GM12878 (cell line): ENCODE measurements around the gene PCSK5. TPM values are rescaled to one million over a fixed set of nuclear protein-coding genes. Genes with fewer than 3 reads are reported as not detected.

Experiments
- ATAC-seq: fragments of 200-7000 bp; cut with Tn5 transposase; 3 replicates; pipeline ENCODE4 v1.9.1; 2020; ENCODE audit warnings: mild to moderate bottlenecking, moderate library complexity
- BruUV-seq: library from RNA; stranded (reverse); fragments of 400-500 nt; replicated peaks from 2 replicates; lab custom pipeline; 2021; lab: Mats Ljungman, UMichigan
- CTCF ChIA-PET: fragments of 300-600 bp; sonication (Branson Sonifier 250); formaldehyde crosslinking; extraction: SDS; loops from one replicate; lab custom pipeline; 2021; ENCODE audit warnings: inconsistent platforms; lab: Yijun Ruan, JAX
- POLR2A ChIA-PET: fragments of 350-600 bp; formaldehyde crosslinking; extraction: SDS; loops from one replicate; lab custom pipeline; 2021; ENCODE audit warnings: inconsistent platforms; lab: Charles Lee
- RAD21 ChIA-PET: fragments of 300-600 bp; sonication (Branson Sonifier 250); formaldehyde crosslinking; loops from one replicate; lab custom pipeline; 2023; ENCODE audit warnings: antibody characterized with exemption; ENCODE audit not compliant: unreplicated experiment; lab: Charles Lee
- SMC1A ChIA-PET: fragments of 300-600 bp; sonication (Branson Sonifier 250); formaldehyde crosslinking; loops from one replicate; lab custom pipeline; 2023; ENCODE audit not compliant: unreplicated experiment, uncharacterized antibody; lab: Charles Lee
- DNase-seq: peaks from one replicate; pipeline ENCODE4 v3.0.0-alpha.2; 2011; ENCODE audit warnings: low read depth, low spot score
- FAIRE-seq: peaks from 3 replicates; lab custom pipeline; 2011; peaks lifted over from hg19 to GRCh38; lab: Jason Lieb, UNC
- H2AFZ ChIP-seq: 2 replicates; pipeline ENCODE4 v1.6.0; 2011; ENCODE audit warnings: low read depth, low read length, control low read depth; ENCODE audit not compliant: control insufficient read depth
- H3K27ac ChIP-seq: 2 replicates; pipeline ENCODE4 v1.5.1; 2011; ENCODE audit warnings: control low read depth; ENCODE audit not compliant: control insufficient read depth, insufficient read depth
- H3K27me3 ChIP-seq, 2 experiments: replicated peaks in 1 of 2; 2 replicates each; pipeline versions ENCODE4 v1.6.0 to v1.6.1; 2011; ENCODE audit warnings: low read length in 1 of 2; ENCODE audit not compliant: control insufficient read depth in 2 of 2, insufficient read depth in 2 of 2
- H3K36me3 ChIP-seq, 2 experiments: 2 replicates each; pipeline ENCODE4 v1.5.1; 2011; ENCODE audit warnings: low read length in 1 of 2; ENCODE audit not compliant: control insufficient read depth in 2 of 2, insufficient read depth in 2 of 2
- H3K4me1 ChIP-seq: 2 replicates; pipeline ENCODE4 v1.6.1; 2011; ENCODE audit warnings: mild to moderate bottlenecking, low read length, moderate library complexity, mixed read lengths; ENCODE audit not compliant: control insufficient read depth, insufficient read depth
- H3K4me2 ChIP-seq: 2 replicates; pipeline ENCODE4 v1.6.0; 2011; ENCODE audit warnings: control low read depth; ENCODE audit not compliant: control insufficient read depth, insufficient read depth
- H3K4me3 ChIP-seq: fragments of 200-600 bp; sonication (generic); 2 replicates; pipeline ENCODE4 v1.5.1; 2016
- H3K79me2 ChIP-seq: 2 replicates; pipeline ENCODE4 v1.6.0; 2011; ENCODE audit warnings: low read length; ENCODE audit not compliant: control insufficient read depth, insufficient read depth
- H3K9ac ChIP-seq: 2 replicates; pipeline ENCODE4 v1.8.0; 2011; ENCODE audit warnings: low read length, control low read depth, mixed read lengths; ENCODE audit not compliant: control insufficient read depth, insufficient read depth
- H3K9me3 ChIP-seq: replicated peaks from 3 replicates; pipeline ENCODE4 v1.5.1; 2011; ENCODE audit warnings: mild to moderate bottlenecking, low read length; ENCODE audit not compliant: control insufficient read depth, insufficient read depth
- H4K20me1 ChIP-seq: 2 replicates; pipeline ENCODE4 v1.6.0; 2011; ENCODE audit not compliant: control insufficient read depth, insufficient read depth
- BMI1 ChIP-seq: fragments of 450-650 bp; IDR thresholded peaks from 2 replicates; pipeline ENCODE4 v1.6.1; 2016; ENCODE audit warnings: mild to moderate bottlenecking, moderate library complexity, borderline replicate concordance
- BRCA1 ChIP-seq: IDR thresholded peaks from 2 replicates; pipeline ENCODE4 v1.6.1; 2011; ENCODE audit warnings: low read depth, low read length, improper control_type of control experiment
- CBFB ChIP-seq: IDR thresholded peaks from 2 replicates; pipeline ENCODE4 v1.6.1; 2016; ENCODE audit warnings: antibody characterized with exemption, low read depth
- FOXK2 ChIP-seq: fragments of 450-650 bp; IDR thresholded peaks from 2 replicates; pipeline ENCODE4 v1.6.1; 2017; ENCODE audit warnings: mild to moderate bottlenecking, moderate library complexity
- HDAC6 ChIP-seq: fragments of 200-600 bp; sonication (generic); IDR thresholded peaks from one replicate; pipeline ENCODE4 v1.8.0; 2017; ENCODE audit warnings: antibody characterized with exemption; ENCODE audit not compliant: unreplicated experiment
- HDGF ChIP-seq: fragments of 450-650 bp; IDR thresholded peaks from 2 replicates; pipeline ENCODE4 v1.6.1; 2016; ENCODE audit warnings: antibody characterized with exemption
- JUND ChIP-seq: IDR thresholded peaks from 2 replicates; pipeline ENCODE4 v1.6.1; 2012; ENCODE audit warnings: low read depth, mild to moderate bottlenecking, low read length, improper control_type of control experiment, moderate library complexity
- MTA3 ChIP-seq: IDR thresholded peaks from 2 replicates; pipeline ENCODE4 v1.6.1; 2012; ENCODE audit warnings: low read length, inconsistent platforms, borderline replicate concordance
- NFIC ChIP-seq: IDR thresholded peaks from 2 replicates; pipeline ENCODE4 v1.6.1; 2012; ENCODE audit warnings: low read depth, mild to moderate bottlenecking, inconsistent platforms, low read length, moderate library complexity
- PAX8 ChIP-seq: fragments of 450-650 bp; IDR thresholded peaks from 2 replicates; pipeline ENCODE4 v1.6.1; 2017; ENCODE audit warnings: mild to moderate bottlenecking, moderate library complexity
- PML ChIP-seq: IDR thresholded peaks from 2 replicates; pipeline ENCODE4 v1.6.1; 2012; ENCODE audit warnings: low read length, inconsistent platforms
- POLR2A ChIP-seq: IDR thresholded peaks from 2 replicates; pipeline ENCODE4 v1.6.1; 2011; ENCODE audit warnings: low read depth, mild to moderate bottlenecking, low read length
- RAD21 ChIP-seq: IDR thresholded peaks from 2 replicates; pipeline ENCODE4 v1.6.1; 2011; ENCODE audit warnings: mild to moderate bottlenecking, low read depth, low read length, moderate library complexity; ENCODE audit not compliant: insufficient read depth
- SIN3A ChIP-seq: IDR thresholded peaks from 2 replicates; pipeline ENCODE4 v1.6.1; 2012; ENCODE audit warnings: low read depth, low read length, improper control_type of control experiment
- SMARCA5 ChIP-seq: fragments of 450-650 bp; IDR thresholded peaks from 2 replicates; pipeline ENCODE4 v1.6.1; 2017; ENCODE audit warnings: mild to moderate bottlenecking
- STAT1 ChIP-seq: fragments of 450-650 bp; conservative IDR thresholded peaks from 2 replicates; pipeline ENCODE4 v1.6.1; 2014; ENCODE audit warnings: antibody characterized with exemption, mild to moderate bottlenecking
- USF2 ChIP-seq: IDR thresholded peaks from 2 replicates; pipeline ENCODE4 v1.6.1; 2011; ENCODE audit warnings: low read depth, low read length, improper control_type of control experiment, borderline replicate concordance
- WGBS: methylation state at CpG from one replicate; pipeline ENCODE4 v1.1.6; 2016; ENCODE audit warnings: low lambda C conversion rate; ENCODE audit not compliant: insufficient replicate concordance, insufficient coverage; ENCODE audit errors: missing lambda C conversion rate; 5-methylcytosine and 5-hydroxymethylcytosine counted together
- in situ Hi-C: fragments of 300-500 bp; cut with MboI; formaldehyde crosslinking; loops from 9 replicates; pipeline ENCODE4 v1.14.3; 2018; ENCODE audit warnings: mixed read lengths
- intact Hi-C: fragments of 100-400 bp; cut with micrococcal nuclease; formaldehyde crosslinking; loops from one replicate; pipeline ENCODE4 v1.14.2; 2022; ENCODE audit not compliant: unreplicated experiment
- polyA plus RNA-seq, 11 experiments: library from polyadenylated mRNA; depleted of rRNA in 4 of 11; unstranded in 6 of 11; stranded (reverse) in 5 of 11; fragments of >200 nt; fragmentation: Nextera tagmentation in 4 of 11; fragmentation: Illumina TruSeq in 1 of 11; extraction: Ambion mirVana in 4 of 11; extraction: Trizol in 1 of 11; gene quantifications; 1 replicate in 1 of 11; 2 replicates in 10 of 11; pipeline versions ENCODE4 v1.2.1 to v1.2.3, GENCODE V29; 2011 to 2016; ENCODE audit warnings: inconsistent platforms in 2 of 11, missing spikeins in 2 of 11, low read depth in 1 of 11
- total RNA-seq, 4 experiments: library from RNA; depleted of rRNA in 3 of 4; stranded (reverse); fragments of >200 nt in 3 of 4; fragmentation: Illumina TruSeq in 1 of 4; extraction: Trizol in 1 of 4; gene quantifications; 2 replicates each; pipeline versions ENCODE4 v1.2.1 to v1.2.3, GENCODE V29; 2013 to 2021

PCSK5 gene
- total and polyA plus RNA-seq, 10 of the 15 experiments (the other 5 are each of a cell fraction or from before 2014, with no cell fraction given), result 0.01 to 0.13 (median 0.04) TPM; not detected in 3

DNA sequence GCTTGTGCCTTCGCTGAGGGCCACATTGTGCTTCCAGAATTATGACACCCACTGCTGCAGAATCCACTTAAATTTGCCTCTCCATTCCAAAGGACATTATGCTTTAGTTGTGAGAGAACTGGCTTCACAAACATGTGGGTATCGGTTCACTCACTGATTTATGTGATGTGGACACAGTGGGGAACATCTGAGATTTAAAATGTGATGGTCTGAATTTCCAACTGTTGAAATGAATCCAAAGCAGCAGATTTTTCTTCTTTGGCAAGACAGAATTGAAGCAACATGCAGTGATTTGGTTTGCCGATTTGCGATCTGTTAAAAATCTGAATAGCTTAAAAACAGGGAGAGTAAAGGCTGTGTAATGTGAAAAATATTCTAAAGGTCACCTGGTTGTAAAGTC, 20.3 kb downstream of the PCSK5 start:
- SMC1A ChIA-PET, result no interaction called here
- in situ Hi-C loops, result no loop called here
- no TSS peak for BruUV-seq

More for the DNA sequence above, 20.3 kb downstream of the PCSK5 start:
- ChIA-PET CTCF (no interaction called here), POLR2A (no interaction called here), RAD21 (no interaction called here)
- H3K36me3 ChIP-seq, result no peaks in the 10 kb centered on the region
- H3K4me3 ChIP-seq, result no peak overlapping the region
- H3K27me3 ChIP-seq, result no peaks in the 10 kb centered on the region
- H3K27ac ChIP-seq, result no peak overlapping the region
- no peak overlapping the region for H3K9ac ChIP-seq
- no peaks in the 10 kb centered on the region for H4K20me1 ChIP-seq
- no peak for ATAC-seq
- 47% methylated on average over 4 of the region's 4 CpGs for WGBS
- H3K9me3 ChIP-seq, result no peaks in the 10 kb centered on the region
- no peak for FAIRE-seq
- H2AFZ ChIP-seq, result no peak overlapping the region
- TF ChIP-seq CBFB, result no peak
- no peak for TF ChIP-seq NFIC
- TF ChIP-seq MTA3, result no peak
- TF ChIP-seq PAX8, result no peak
- TF ChIP-seq JUND, result no peak
- no peak for TF ChIP-seq PML
- TF ChIP-seq FOXK2, result no peak
- no peak for TF ChIP-seq BRCA1
- TF ChIP-seq HDGF, result no peak
- no peak for TF ChIP-seq BMI1
- no peak for TF ChIP-seq USF2
- TF ChIP-seq RAD21, result no peak
- no peak for TF ChIP-seq STAT1
- no peak for TF ChIP-seq POLR2A
- TF ChIP-seq SMARCA5, result no peak
- no peak for TF ChIP-seq HDAC6
- TF ChIP-seq SIN3A, result no peak
- no peaks in the 10 kb centered on the region for H3K4me1 ChIP-seq
- intact Hi-C loops, result no loop called here
- no peak for DNase-seq
- no peaks in the 10 kb centered on the region for H3K79me2 ChIP-seq
- no peak overlapping the region for H3K4me2 ChIP-seq
